Measurements from ENCODE around the gene RPS6KA4. TPM values are rescaled to one million over a fixed set of nuclear protein-coding genes. Genes with fewer than 3 reads are reported as not detected.

The RPS6KA4 gene
- total and polyA plus RNA-seq, 2 of the 13 experiments (the other 11 are each of a cell fraction or from before 2014, with no cell fraction given): 8.9 to 14.2 TPM

GRCh38 chr11:64355078-64355940 is 3.7 kb upstream of the RPS6KA4 start (continued):
- TF ChIP-seq ZNF329 (CRISPR knock-in tag; IDR thresholded peaks at IDR 0.05; ENCODE audit: low read depth) (no peak), ZNF580 (CRISPR knock-in tag; IDR thresholded peaks at IDR 0.05; ENCODE audit: borderline replicate concordance, low read depth) (peak; percentile 29; the same call in 1 of the 2 replicates), TCF12 (IDR thresholded peaks at IDR 0.05) (no peak), TCF12 (CRISPR knock-in tag; IDR thresholded peaks at IDR 0.05) (no peak), ZBTB20 (CRISPR knock-in tag; IDR thresholded peaks at IDR 0.05; ENCODE audit: borderline replicate concordance, low read depth) (no peak), TMF1 (CRISPR knock-in tag; IDR thresholded peaks at IDR 0.05; ENCODE audit: low read depth) (no peak), ZNF883 (CRISPR knock-in tag; IDR thresholded peaks at IDR 0.05; ENCODE audit: not compliant biosample characterization) (no peak), ZNF503 (CRISPR knock-in tag; IDR thresholded peaks at IDR 0.05) (no peak), ZNF383 (CRISPR knock-in tag; IDR thresholded peaks at IDR 0.05; ENCODE audit: borderline replicate concordance) (no peak), ERF (CRISPR knock-in tag; IDR thresholded peaks at IDR 0.05) (peak; percentile 67; the same call in 1 of the 2 replicates), ZBTB25 (CRISPR knock-in tag; IDR thresholded peaks at IDR 0.05) (peak; percentile 41; the same call in 1 of the 2 replicates), FOXA1 (IDR thresholded peaks at IDR 0.05) (no peak), FOXA1 (CRISPR knock-in tag; IDR thresholded peaks at IDR 0.05) (no peak), CEBPG (CRISPR knock-in tag; IDR thresholded peaks at IDR 0.05) (peak; percentile 57), SKIL (CRISPR knock-in tag; IDR thresholded peaks at IDR 0.05; ENCODE audit: borderline replicate concordance) (0 out of 2 replicates have a peak, but pooled peaks have one; percentile 14), MTF2 (CRISPR knock-in tag; IDR thresholded peaks at IDR 0.05; ENCODE audit: borderline replicate concordance) (peak; percentile 73; the same call in 1 of the 2 replicates), ZFX (CRISPR knock-in tag; IDR thresholded peaks at IDR 0.05; ENCODE audit: low read depth) (peak; percentile 69; the same call in 1 of the 2 replicates), TSC22D2 (CRISPR knock-in tag; IDR thresholded peaks at IDR 0.05; ENCODE audit: borderline replicate concordance) (peak; percentile 73; the same call in 1 of the 2 replicates), ZNF276 (CRISPR knock-in tag; IDR thresholded peaks at IDR 0.05; ENCODE audit: low read depth) (0 out of 2 replicates have a peak, but pooled peaks have one; percentile 39), SP1 (IDR thresholded peaks at IDR 0.05) (no peak), SP1 (CRISPR knock-in tag; IDR thresholded peaks at IDR 0.05) (0 out of 2 replicates have a peak, but pooled peaks have one; percentile 11), KDM5A (IDR thresholded peaks at IDR 0.05; ENCODE audit: borderline replicate concordance, low read length) (no peak), ZFP36 (IDR thresholded peaks at IDR 0.05; ENCODE audit: borderline replicate concordance, low read depth, low read length, partially characterized antibody) (no peak)
